Measurements from ENCODE around the gene INKA1.
A peak's percentile ranks its signal among the peaks of the same experiment; 100 is the strongest.

Gene INKA1

GRCh38 chr3:49787182-49787464 lies 15.9 kb upstream of the INKA1 start:
- DNase-seq: no peak

GRCh38 chr3:49787536-49787935 lies 15.5 kb upstream of the INKA1 start:
- DNase-seq: no peak

- DNase-seq: no peak
Observed at GRCh38 chr3:49788056-49788455, 15.0 kb upstream of the INKA1 start.

GRCh38 chr3:49790626-49791411 lies 12.2 kb upstream of the INKA1 start:
- no peak for DNase-seq

GRCh38 chr3:49791571-49791970 lies 11.5 kb upstream of the INKA1 start:
- no peak for DNase-seq

- DNase-seq: no peak
Observed at GRCh38 chr3:49792371-49793150, 10.5 kb upstream of the INKA1 start.

- DNase-seq: no peak
Observed at GRCh38 chr3:49793486-49794085, 9.5 kb upstream of the INKA1 start.

- DNase-seq: no peak
Observed at GRCh38 chr3:49794431-49794830, 8.6 kb upstream of the INKA1 start.

GRCh38 chr3:49794926-49795905 lies 7.8 kb upstream of the INKA1 start:
- no peak for DNase-seq

GRCh38 chr3:49799105-49799504 lies 4.0 kb upstream of the INKA1 start:
- DNase-seq: no peak

GRCh38 chr3:49799761-49800160 lies 3.3 kb upstream of the INKA1 start, which contains the start of gene CDHR4:
CDHR4 (minus strand) TSS chr3:49799873; CDS start chr3:49799812, 61 bp downstream.
- DNase-seq: no peak

GRCh38 chr3:49801160-49801559 lies 1.9 kb upstream of the INKA1 start:
- no peak for DNase-seq

GRCh38 chr3:49803465-49804140 lies 542 bp downstream of the INKA1 start:
- peak; percentile 45 for DNase-seq

- DNase-seq: no peak
Observed at GRCh38 chr3:49804141-49805041, 1.3 kb downstream of the INKA1 start.

- no peak for DNase-seq
Observed at GRCh38 chr3:49805367-49805782, 2.3 kb downstream of the INKA1 start.

- DNase-seq: no peak
Observed at GRCh38 chr3:49805897-49806701, 3.0 kb downstream of the INKA1 start.

- DNase-seq: no peak
Observed at GRCh38 chr3:49806850-49807249, 3.8 kb downstream of the INKA1 start.

GRCh38 chr3:49807431-49808114 lies 4.5 kb downstream of the INKA1 start:
- DNase-seq: no peak

GRCh38 chr3:49812916-49813496 lies 9.9 kb downstream of the INKA1 start:
- no peak for DNase-seq

Data from effector CD4-positive, alpha-beta T cell (primary cell).